Left ventricle myocardium inferior (tissue), 1 donor: ENCODE data around the gene COL1A2. TPM values are rescaled to one million over a fixed set of nuclear protein-coding genes. Genes with fewer than 3 reads are reported as not detected.

Source experiments
- DNase-seq: peaks from one replicate; pipeline ENCODE4 v3.0.0-alpha.2; 2020
- H3K27ac ChIP-seq: fragments of 200-600 bp; replicated peaks from 2 replicates; pipeline ENCODE4 v1.8.0; 2021
- H3K27me3 ChIP-seq: fragments of 200-600 bp; 2 replicates; pipeline ENCODE4 v1.8.0; 2021; ENCODE audit warnings: low read depth
- H3K36me3 ChIP-seq: fragments of 200-600 bp; 2 replicates; pipeline ENCODE4 v1.8.0; 2021
- H3K4me1 ChIP-seq: fragments of 200-600 bp; 2 replicates; pipeline ENCODE4 v1.8.0; 2021
- H3K4me3 ChIP-seq: fragments of 200-600 bp; 2 replicates; pipeline ENCODE4 v1.8.0; 2021; ENCODE audit warnings: mild to moderate bottlenecking, moderate library complexity
- H3K9me3 ChIP-seq: fragments of 200-600 bp; replicated peaks from 2 replicates; pipeline ENCODE4 v1.8.0; 2021
- intact Hi-C: fragments of 100-400 bp; cut with micrococcal nuclease; formaldehyde crosslinking; loops from one replicate; pipeline ENCODE4 v1.11.0; 2022
- total RNA-seq: library from RNA; stranded (reverse); fragmentation: NEBNext Ultra II Directional; extraction: Animal tissue kit (Norgen Biotek cat#: 25700); gene quantifications from one replicate; pipeline ENCODE4 v1.2.1, GENCODE V29; 2021
- TF ChIP-seq, protein P1 (sequence below): fragments of 200-600 bp; IDR thresholded peaks from 2 replicates; pipeline ENCODE4 v1.8.0; 2021; ENCODE audit warnings: antibody characterized with exemption, mild to moderate bottlenecking, borderline replicate concordance
- donor health status: DM: no; HTN: yes; CAD: no; lungs with severe emphysema.

Gene COL1A2
- total RNA-seq, 1 donor from 2014 or later: 96.6 TPM

DNA sequence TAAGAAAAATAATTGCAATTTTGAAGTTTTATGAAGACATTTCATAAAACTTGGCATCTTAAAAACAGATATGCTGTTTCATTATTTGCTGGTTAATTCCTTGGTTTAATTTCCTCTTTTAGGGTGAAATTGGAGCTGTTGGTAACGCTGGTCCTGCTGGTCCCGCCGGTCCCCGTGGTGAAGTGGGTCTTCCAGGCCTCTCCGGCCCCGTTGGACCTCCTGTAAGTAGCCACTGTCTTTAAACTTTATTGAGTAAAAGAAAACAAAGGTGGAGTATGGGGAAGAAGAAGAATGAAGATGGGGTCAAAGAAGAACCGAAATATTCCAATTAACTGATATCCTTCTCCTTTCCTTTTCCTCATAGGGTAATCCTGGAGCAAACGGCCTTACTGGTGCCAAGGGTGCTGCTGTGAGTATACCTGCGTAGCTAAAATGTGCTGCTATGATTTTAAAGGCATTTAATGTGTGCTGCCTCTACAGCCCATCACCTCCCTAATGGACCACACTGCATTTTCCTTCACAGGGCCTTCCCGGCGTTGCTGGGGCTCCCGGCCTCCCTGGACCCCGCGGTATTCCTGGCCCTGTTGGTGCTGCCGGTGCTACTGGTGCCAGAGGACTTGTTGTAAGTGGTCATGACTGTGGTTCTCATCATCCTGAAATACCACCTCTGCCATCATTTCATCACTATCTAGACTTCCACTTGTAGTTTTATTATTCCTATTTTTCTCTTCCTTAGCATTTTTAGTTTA lies 14.7 kb downstream of the COL1A2 start:
- peaks cover 56% of the 10 kb centered on the region for H3K36me3 ChIP-seq
- H3K4me1 ChIP-seq: peaks cover 16% of the 10 kb centered on the region
- no peaks in the 10 kb centered on the region for H3K27me3 ChIP-seq
- TF ChIP-seq, protein P1, sequence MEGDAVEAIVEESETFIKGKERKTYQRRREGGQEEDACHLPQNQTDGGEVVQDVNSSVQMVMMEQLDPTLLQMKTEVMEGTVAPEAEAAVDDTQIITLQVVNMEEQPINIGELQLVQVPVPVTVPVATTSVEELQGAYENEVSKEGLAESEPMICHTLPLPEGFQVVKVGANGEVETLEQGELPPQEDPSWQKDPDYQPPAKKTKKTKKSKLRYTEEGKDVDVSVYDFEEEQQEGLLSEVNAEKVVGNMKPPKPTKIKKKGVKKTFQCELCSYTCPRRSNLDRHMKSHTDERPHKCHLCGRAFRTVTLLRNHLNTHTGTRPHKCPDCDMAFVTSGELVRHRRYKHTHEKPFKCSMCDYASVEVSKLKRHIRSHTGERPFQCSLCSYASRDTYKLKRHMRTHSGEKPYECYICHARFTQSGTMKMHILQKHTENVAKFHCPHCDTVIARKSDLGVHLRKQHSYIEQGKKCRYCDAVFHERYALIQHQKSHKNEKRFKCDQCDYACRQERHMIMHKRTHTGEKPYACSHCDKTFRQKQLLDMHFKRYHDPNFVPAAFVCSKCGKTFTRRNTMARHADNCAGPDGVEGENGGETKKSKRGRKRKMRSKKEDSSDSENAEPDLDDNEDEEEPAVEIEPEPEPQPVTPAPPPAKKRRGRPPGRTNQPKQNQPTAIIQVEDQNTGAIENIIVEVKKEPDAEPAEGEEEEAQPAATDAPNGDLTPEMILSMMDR: no peak
- no peaks in the 10 kb centered on the region for H3K9me3 ChIP-seq
- H3K27ac ChIP-seq: no peak overlapping the region
- no peak for DNase-seq
- H3K4me3 ChIP-seq: no peak overlapping the region
- intact Hi-C loops: no loop called here

DNA sequence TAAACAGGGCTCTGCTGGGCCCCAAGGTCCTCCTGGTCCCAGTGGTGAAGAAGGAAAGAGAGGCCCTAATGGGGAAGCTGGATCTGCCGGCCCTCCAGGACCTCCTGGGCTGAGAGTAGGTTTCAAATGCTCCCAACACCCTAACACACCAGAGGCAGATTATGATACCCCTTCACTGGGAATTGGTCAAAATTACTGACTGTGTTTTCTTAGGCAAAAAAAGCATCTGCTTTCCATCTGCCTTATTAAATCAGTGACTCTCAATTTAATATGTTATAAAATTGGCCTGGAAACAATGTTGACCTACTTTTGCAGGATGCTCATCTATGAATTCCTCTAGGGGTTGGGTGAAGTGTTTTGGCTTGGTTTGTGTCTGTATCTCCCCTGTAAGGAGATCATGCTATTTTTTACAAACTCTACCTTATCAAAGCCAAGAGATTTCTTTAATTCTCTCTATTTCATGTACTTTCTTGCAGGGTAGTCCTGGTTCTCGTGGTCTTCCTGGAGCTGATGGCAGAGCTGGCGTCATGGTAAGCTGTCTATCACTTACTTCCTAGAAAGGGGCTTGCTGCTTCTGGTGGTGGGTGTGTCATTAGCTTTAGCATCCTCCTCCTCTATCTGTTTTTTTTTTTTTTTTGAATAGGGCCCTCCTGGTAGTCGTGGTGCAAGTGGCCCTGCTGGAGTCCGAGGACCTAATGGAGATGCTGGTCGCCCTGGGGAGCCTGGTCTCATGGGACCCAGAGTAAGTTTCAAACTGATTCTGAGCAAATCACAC lies 15.9 kb downstream of the COL1A2 start:
- H3K36me3 ChIP-seq: peaks cover 48% of the 10 kb centered on the region
- DNase-seq: no peak
- TF ChIP-seq, protein P1: no peak
- no peak overlapping the region for H3K27ac ChIP-seq
- H3K4me1 ChIP-seq: peaks cover 16% of the 10 kb centered on the region
- H3K27me3 ChIP-seq: no peaks in the 10 kb centered on the region
- no peak overlapping the region for H3K4me3 ChIP-seq
- intact Hi-C loops: no loop called here
- H3K9me3 ChIP-seq: no peaks in the 10 kb centered on the region

DNA sequence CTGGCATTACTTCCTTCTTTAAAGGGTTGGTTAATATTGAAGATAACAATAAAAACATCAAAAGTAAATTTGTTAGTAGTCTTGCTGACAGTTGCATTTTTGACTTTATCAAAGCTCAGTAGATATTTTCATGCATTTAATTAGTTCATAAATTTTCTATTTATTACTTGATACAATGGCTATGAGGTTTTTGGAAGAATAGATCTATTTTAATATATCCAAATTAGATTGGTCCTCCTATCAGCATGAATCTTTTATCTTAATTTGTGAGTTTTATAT lies 16.4 kb downstream of the COL1A2 start:
- Histone ChIP-seq H3K27me3 (no peaks in the 10 kb centered on the region), H3K4me1 (peaks cover 16% of the 10 kb centered on the region), H3K27ac (no peak overlapping the region), H3K9me3 (no peaks in the 10 kb centered on the region), H3K36me3 (peaks cover 49% of the 10 kb centered on the region), H3K4me3 (no peak overlapping the region)
- no peak for DNase-seq
- intact Hi-C loops: no loop called here
- TF ChIP-seq, protein P1: no peak

DNA sequence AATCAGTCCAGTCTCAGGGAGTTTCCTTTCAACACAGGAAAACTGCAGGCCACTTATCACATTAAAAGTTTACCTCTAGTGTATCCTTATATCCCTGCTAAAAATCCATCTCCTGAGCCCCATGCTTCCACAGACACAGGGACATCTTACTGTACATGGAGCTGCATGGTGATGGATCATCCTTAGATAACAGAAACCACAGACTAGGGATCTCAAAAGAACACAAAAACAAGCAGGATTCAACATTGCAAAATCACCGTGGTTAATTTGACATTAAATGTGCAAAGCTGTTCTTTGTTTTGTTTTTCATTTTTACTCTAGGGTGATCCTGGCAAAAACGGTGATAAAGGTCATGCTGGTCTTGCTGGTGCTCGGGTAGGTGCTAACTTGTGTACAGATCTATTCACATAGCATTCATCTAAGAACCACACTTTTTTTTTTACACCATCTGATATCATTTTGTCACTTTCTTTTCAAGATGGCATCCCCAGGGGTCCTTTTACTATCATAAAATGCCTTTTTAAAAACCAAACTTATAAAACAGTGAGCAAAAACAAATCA lies 18.1 kb downstream of the COL1A2 start:
- Histone ChIP-seq H3K27ac (no peak overlapping the region), H3K36me3 (peaks cover 59% of the 10 kb centered on the region), H3K27me3 (no peaks in the 10 kb centered on the region), H3K4me1 (peaks cover 16% of the 10 kb centered on the region), H3K4me3 (no peak overlapping the region), H3K9me3 (no peaks in the 10 kb centered on the region)
- TF ChIP-seq, protein P1: no peak
- intact Hi-C loops: no loop called here
- no peak for DNase-seq

DNA sequence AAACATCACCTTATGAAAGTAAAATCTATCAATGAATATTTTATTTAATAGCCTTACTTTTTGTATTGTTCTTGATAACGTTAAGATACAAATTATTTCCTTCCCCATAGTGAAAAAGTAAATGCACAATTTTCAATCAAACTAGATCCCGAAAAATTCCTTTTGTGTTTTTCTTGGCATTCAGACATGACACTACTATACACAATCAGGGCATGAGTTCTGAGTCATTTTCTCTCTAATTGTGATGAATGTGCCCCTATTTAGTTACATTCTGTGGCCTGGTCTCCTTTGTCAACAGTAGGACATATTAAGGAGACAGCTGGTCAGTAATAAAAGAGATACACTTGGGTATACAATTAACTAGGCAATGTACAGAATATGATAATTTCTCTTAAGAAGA lies 19.8 kb downstream of the COL1A2 start:
- no peak for DNase-seq
- H3K9me3 ChIP-seq: no peaks in the 10 kb centered on the region
- H3K36me3 ChIP-seq: peaks cover 61% of the 10 kb centered on the region
- peaks cover 13% of the 10 kb centered on the region for H3K4me1 ChIP-seq
- no peak overlapping the region for H3K4me3 ChIP-seq
- H3K27ac ChIP-seq: no peak overlapping the region
- intact Hi-C loops: no loop called here
- no peaks in the 10 kb centered on the region for H3K27me3 ChIP-seq
- TF ChIP-seq, protein P1: no peak
